ENCODE results near the gene SPATA7. TPM values are rescaled to one million over a fixed set of nuclear protein-coding genes. Genes with fewer than 3 reads are reported as not detected.

SPATA7 gene
- total RNA-seq, 1 experiment from 2014 or later: 5.3 TPM

GRCh38 chr14:88364710-88365413, 20.6 kb upstream of the SPATA7 start:
- peaks cover 1% of the 10 kb centered on the region; the same call in 1 of the 2 replicates for H3K27me3 Mint-ChIP-seq (ENCODE audit: low read depth)
- peak; percentile 62 for DNase-seq
- Histone ChIP-seq H3K4me2 (ENCODE audit: insufficient read depth, insufficient read length, low read length) (peak overlapping the region; percentile 55), H3T11ph (ENCODE audit: low read length) (peak overlapping the region; percentile 94), H4K8ac (replicated peaks; ENCODE audit: insufficient read length, low read depth, low read length) (no peak overlapping the region), H2BK120ac (ENCODE audit: low read depth, low read length, poor library complexity, severe bottlenecking) (no peak overlapping the region), H3K9me3 (ENCODE audit: control insufficient read depth, low read depth, low read length) (no peaks in the 10 kb centered on the region), H3K79me1 (ENCODE audit: insufficient read depth, low read depth, low read length, poor library complexity, severe bottlenecking) (no peaks in the 10 kb centered on the region), H4K20me1 (ENCODE audit: control insufficient read depth, insufficient read depth, insufficient read length) (no peaks in the 10 kb centered on the region), H3K18ac (ENCODE audit: insufficient read length, low read depth, low read length) (peak overlapping the region; percentile 86), H3K4me1 (ENCODE audit: insufficient read depth, low read length) (peaks cover 2% of the 10 kb centered on the region; the same call in 1 of the 2 replicates), H3K27me3 (ENCODE audit: insufficient read depth, low read length) (no peaks in the 10 kb centered on the region), H3K23ac (ENCODE audit: insufficient read length, low read depth, low read length) (no peak overlapping the region), H4K5ac (ENCODE audit: insufficient read length, low read depth, low read length) (no peak overlapping the region), H3K4ac (ENCODE audit: low read depth, low read length) (no peak overlapping the region), H3K14ac (ENCODE audit: insufficient read depth, low read length) (no peak overlapping the region), H2BK12ac (ENCODE audit: insufficient read length, low read depth, low read length) (no peak overlapping the region), H4K91ac (ENCODE audit: insufficient read length, low read depth, low read length) (no peak overlapping the region), H2AK5ac (ENCODE audit: insufficient read length, low read length) (peak overlapping the region; percentile 54), H3K23me2 (ENCODE audit: insufficient read length, low read depth, low read length, poor library complexity, severe bottlenecking) (no peaks in the 10 kb centered on the region), H2BK15ac (ENCODE audit: low read depth, low read length) (no peak overlapping the region), H3K56ac (ENCODE audit: insufficient read length, low read depth, low read length) (no peak overlapping the region), H2AFZ (ENCODE audit: low read length) (peak overlapping the region; percentile 56), H2BK20ac (ENCODE audit: low read depth, low read length, poor library complexity, severe bottlenecking) (no peak overlapping the region), H3K79me2 (ENCODE audit: insufficient read depth, low read length) (no peaks in the 10 kb centered on the region), H3K9ac (ENCODE audit: extremely low read depth, insufficient read length, low read length) (no peak overlapping the region), H2BK5ac (ENCODE audit: insufficient read length, low read length) (no peak overlapping the region), H3K27ac (ENCODE audit: insufficient read length, low read depth, low read length) (peak overlapping the region; percentile 92)
- H3K27ac Mint-ChIP-seq: peak overlapping the region; percentile 93 to 99 (median 98)
- peaks cover 6 to 10% of the 10 kb centered on the region in 2 experiments; a peak in 3 of 5 replicates for H3K9me3 Mint-ChIP-seq
- H3K4me3 Mint-ChIP-seq: peak overlapping the region in 1 of 2 experiments; percentile 39; a peak in 2 of 5 replicates
- no CpG with 5 or more reads among the region's 4 CpGs for WGBS (ENCODE audit: extremely low coverage, insufficient read length, low lambda C conversion rate)
- H3K36me3 Mint-ChIP-seq (ENCODE audit: insufficient read depth in 1 of 3, low read depth in 3 of 3): peaks cover 0 to 6% (median 5%) of the 10 kb centered on the region in 3 experiments; a peak in 4 of 7 replicates
- peaks cover 57 to 64% of the 10 kb centered on the region in 2 experiments for H3K4me1 Mint-ChIP-seq
- TF ChIP-seq, protein P1, sequence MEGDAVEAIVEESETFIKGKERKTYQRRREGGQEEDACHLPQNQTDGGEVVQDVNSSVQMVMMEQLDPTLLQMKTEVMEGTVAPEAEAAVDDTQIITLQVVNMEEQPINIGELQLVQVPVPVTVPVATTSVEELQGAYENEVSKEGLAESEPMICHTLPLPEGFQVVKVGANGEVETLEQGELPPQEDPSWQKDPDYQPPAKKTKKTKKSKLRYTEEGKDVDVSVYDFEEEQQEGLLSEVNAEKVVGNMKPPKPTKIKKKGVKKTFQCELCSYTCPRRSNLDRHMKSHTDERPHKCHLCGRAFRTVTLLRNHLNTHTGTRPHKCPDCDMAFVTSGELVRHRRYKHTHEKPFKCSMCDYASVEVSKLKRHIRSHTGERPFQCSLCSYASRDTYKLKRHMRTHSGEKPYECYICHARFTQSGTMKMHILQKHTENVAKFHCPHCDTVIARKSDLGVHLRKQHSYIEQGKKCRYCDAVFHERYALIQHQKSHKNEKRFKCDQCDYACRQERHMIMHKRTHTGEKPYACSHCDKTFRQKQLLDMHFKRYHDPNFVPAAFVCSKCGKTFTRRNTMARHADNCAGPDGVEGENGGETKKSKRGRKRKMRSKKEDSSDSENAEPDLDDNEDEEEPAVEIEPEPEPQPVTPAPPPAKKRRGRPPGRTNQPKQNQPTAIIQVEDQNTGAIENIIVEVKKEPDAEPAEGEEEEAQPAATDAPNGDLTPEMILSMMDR (conservative IDR thresholded peaks at IDR 0.05): no peak

All from H9 (cell line).